SK-N-SH treated with all-trans-retinoic acid at 6 μM for 48 hours (cell line): ENCODE results near the gene TRIM56.
"Not testable (repeated sequence)": the region's sequence is repeated elsewhere in the genome, so short reads cannot be mapped to it uniquely, and the experiment has no call there.

Experiments
- ATAC-seq: fragments of 200-7000 bp; cut with Tn5 transposase; 3 replicates; pipeline ENCODE4 v1.9.1; 2020; ENCODE audit warnings: mild to moderate bottlenecking, moderate library complexity
- ARNTL ChIP-seq: fragments of 450-650 bp; formaldehyde crosslinking; IDR thresholded peaks from 2 replicates; pipeline ENCODE4 v1.5.0; 2020; ENCODE audit warnings: low read depth, mild to moderate bottlenecking, moderate library complexity, borderline replicate concordance
- BACH2 ChIP-seq: fragments of 250-450 bp; sonication (Bioruptor Pico); IDR thresholded peaks from 2 replicates; pipeline ENCODE4 v1.9.0; 2021; ENCODE audit warnings: mild to moderate bottlenecking, borderline replicate concordance
- CREB5 ChIP-seq: fragments of 250-450 bp; sonication (Bioruptor Pico); IDR thresholded peaks from 2 replicates; pipeline ENCODE4 v1.5.1; 2020; ENCODE audit warnings: low read depth, mild to moderate bottlenecking, moderate library complexity
- CSDC2 ChIP-seq: fragments of 250-450 bp; sonication (Bioruptor Pico); IDR thresholded peaks from 2 replicates; pipeline ENCODE4 v1.5.0; 2020; ENCODE audit warnings: mild to moderate bottlenecking, moderate library complexity
- CSRNP3 ChIP-seq: fragments of 250-450 bp; sonication (Bioruptor Pico); IDR thresholded peaks from 2 replicates; pipeline ENCODE4 v1.5.1; 2021; ENCODE audit warnings: mild to moderate bottlenecking, moderate library complexity
- GLIS3 ChIP-seq: fragments of 250-450 bp; sonication (Bioruptor Pico); IDR thresholded peaks from 2 replicates; pipeline ENCODE4 v1.5.0; 2020; ENCODE audit warnings: mild to moderate bottlenecking, moderate library complexity
- PATZ1 ChIP-seq: fragments of 250-450 bp; sonication (Bioruptor Pico); IDR thresholded peaks from 2 replicates; pipeline ENCODE4 v1.8.0; 2020; ENCODE audit warnings: mild to moderate bottlenecking, moderate library complexity, borderline replicate concordance
- POU6F1 ChIP-seq: fragments of 250-450 bp; sonication (Bioruptor Pico); IDR thresholded peaks from 2 replicates; pipeline ENCODE4 v1.8.0; 2021; ENCODE audit warnings: low read depth, mild to moderate bottlenecking, moderate library complexity, borderline replicate concordance
- PPARA ChIP-seq: fragments of 250-450 bp; sonication (Bioruptor Pico); IDR thresholded peaks from 2 replicates; pipeline ENCODE4 v1.5.0; 2020; ENCODE audit warnings: mild to moderate bottlenecking, borderline replicate concordance
- RARB ChIP-seq: fragments of 250-450 bp; sonication (Bioruptor Pico); IDR thresholded peaks from 2 replicates; pipeline ENCODE4 v1.8.0; 2021; ENCODE audit warnings: mild to moderate bottlenecking, moderate library complexity
- SNAI2 ChIP-seq: fragments of 250-450 bp; sonication (Bioruptor Pico); IDR thresholded peaks from 2 replicates; pipeline ENCODE4 v1.5.0; 2020; ENCODE audit warnings: mild to moderate bottlenecking, moderate library complexity
- TCF4 ChIP-seq: fragments of 250-450 bp; sonication (Bioruptor Pico); IDR thresholded peaks from 2 replicates; pipeline ENCODE4 v1.8.0; 2021; ENCODE audit warnings: mild to moderate bottlenecking, moderate library complexity, borderline replicate concordance
- TOX ChIP-seq: fragments of 250-450 bp; sonication (Bioruptor Pico); IDR thresholded peaks from 2 replicates; pipeline ENCODE4 v1.8.0; 2021; ENCODE audit warnings: mild to moderate bottlenecking, moderate library complexity, borderline replicate concordance
- TSHZ2 ChIP-seq: fragments of 250-450 bp; sonication (Bioruptor Pico); IDR thresholded peaks from 2 replicates; pipeline ENCODE4 v1.5.0; 2020; ENCODE audit warnings: mild to moderate bottlenecking, moderate library complexity
- ZC3H10 ChIP-seq: fragments of 250-450 bp; sonication (Bioruptor Pico); IDR thresholded peaks from 2 replicates; pipeline ENCODE4 v1.5.1; 2021; ENCODE audit warnings: mild to moderate bottlenecking, moderate library complexity
- ZFP3 ChIP-seq: fragments of 250-450 bp; sonication (Bioruptor Pico); IDR thresholded peaks from 2 replicates; pipeline ENCODE4 v1.5.0; 2020; ENCODE audit warnings: mild to moderate bottlenecking, moderate library complexity
- ZFP30 ChIP-seq: fragments of 450-650 bp; formaldehyde crosslinking; IDR thresholded peaks from 2 replicates; pipeline ENCODE4 v1.5.0; 2022; ENCODE audit warnings: mild to moderate bottlenecking, moderate library complexity
- ZNF565 ChIP-seq: fragments of 450-650 bp; formaldehyde crosslinking; conservative IDR thresholded peaks from 2 replicates; pipeline ENCODE4 v1.5.0; 2020; ENCODE audit warnings: low read depth, mild to moderate bottlenecking, moderate library complexity
- ZNF70 ChIP-seq: fragments of 450-650 bp; formaldehyde crosslinking; IDR thresholded peaks from 2 replicates; pipeline ENCODE4 v1.5.0; 2020; ENCODE audit warnings: mild to moderate bottlenecking, moderate library complexity
- ZNF8 ChIP-seq: fragments of 450-650 bp; formaldehyde crosslinking; IDR thresholded peaks from 2 replicates; pipeline ENCODE4 v1.5.0; 2020; ENCODE audit warnings: mild to moderate bottlenecking, moderate library complexity

Gene TRIM56

GRCh38 chr7:101066833-101067177 lies 18.5 kb upstream of the TRIM56 start:
- no peak for ATAC-seq
- TF ChIP-seq POU6F1 = no peak
- TF ChIP-seq RARB (CRISPR knock-in tag) = no peak
- TF ChIP-seq ZFP30 (CRISPR knock-in tag) = no peak
- TF ChIP-seq SNAI2 = no peak
- TF ChIP-seq CSRNP3 (CRISPR knock-in tag) = no peak
- TF ChIP-seq GLIS3 (CRISPR knock-in tag) = no peak
- no peak for TF ChIP-seq ARNTL (CRISPR knock-in tag)
- TF ChIP-seq CSDC2 = no peak

GRCh38 chr7:101068401-101068800 lies 16.9 kb upstream of the TRIM56 start:
- ATAC-seq = no peak
- TF ChIP-seq PPARA (CRISPR knock-in tag) (no peak), TOX (CRISPR knock-in tag) (no peak), ZC3H10 (no peak), PATZ1 (no peak), CREB5 (CRISPR knock-in tag) (no peak)
- TF ChIP-seq, all 23 proteins: peak for 0

- ATAC-seq = not testable (repeated sequence)
Measured at GRCh38 chr7:101071362-101072104, 13.7 kb upstream of the TRIM56 start.

GRCh38 chr7:101075646-101076045 lies 9.6 kb upstream of the TRIM56 start:
- no peak for ATAC-seq
- TF ChIP-seq TOX (CRISPR knock-in tag) = no peak
- TF ChIP-seq ZNF565 (CRISPR knock-in tag) = no peak
- TF ChIP-seq SNAI2 = no peak
- TF ChIP-seq TSHZ2 = no peak
- no peak for TF ChIP-seq TCF4 (CRISPR knock-in tag)
- TF ChIP-seq ZC3H10 = no peak
- TF ChIP-seq CSRNP3 (CRISPR knock-in tag) = no peak
- no peak for TF ChIP-seq RARB (CRISPR knock-in tag)
- TF ChIP-seq ZNF8 (CRISPR knock-in tag) = no peak
- TF ChIP-seq ZNF70 (CRISPR knock-in tag) = no peak
- no peak for TF ChIP-seq PATZ1
- TF ChIP-seq CREB5 (CRISPR knock-in tag) = no peak
- TF ChIP-seq PPARA (CRISPR knock-in tag) = no peak
- no peak for TF ChIP-seq ARNTL (CRISPR knock-in tag)
- no peak for TF ChIP-seq CSDC2
- TF ChIP-seq ZFP3 (CRISPR knock-in tag) = no peak
- no peak for TF ChIP-seq BACH2 (CRISPR knock-in tag)

- ATAC-seq = not testable (repeated sequence)
Measured at GRCh38 chr7:101076183-101076582, 9.1 kb upstream of the TRIM56 start.
